NCI-H2227 (cell line): Measurements from ENCODE around the gene WFIKKN2.
"Not testable (repeated sequence)": the region's sequence is repeated elsewhere in the genome, so short reads cannot be mapped to it uniquely, and the experiment has no call there.

Experiments used
- DNase-seq: peaks from one replicate; lab custom pipeline; 2025; ENCODE audit not compliant: unreplicated experiment; lab: John Stamatoyannopoulos, UW

The WFIKKN2 gene

GRCh38 chr17:50871364-50871763, 36.0 kb downstream of the WFIKKN2 start:
- DNase-seq, result no peak

GRCh38 chr17:50871898-50872297, 36.5 kb downstream of the WFIKKN2 start:
- no peak for DNase-seq

- no peak for DNase-seq
Observed at GRCh38 chr17:50872710-50873424, 37.5 kb downstream of the WFIKKN2 start.

- DNase-seq, result no peak
Observed at GRCh38 chr17:50875074-50875473, 39.7 kb downstream of the WFIKKN2 start.

GRCh38 chr17:50877042-50877441, 41.7 kb downstream of the WFIKKN2 start:
- not testable (repeated sequence) for DNase-seq

- DNase-seq, result no peak
Observed at GRCh38 chr17:50877838-50878237, 42.5 kb downstream of the WFIKKN2 start.

GRCh38 chr17:50879086-50879485, 43.7 kb downstream of the WFIKKN2 start:
- DNase-seq, result no peak

GRCh38 chr17:50881182-50881581, 45.8 kb downstream of the WFIKKN2 start:
- DNase-seq, result no peak

- no peak for DNase-seq
Observed at GRCh38 chr17:50882851-50883250, 47.5 kb downstream of the WFIKKN2 start.

GRCh38 chr17:50883850-50884438, 48.6 kb downstream of the WFIKKN2 start:
- no peak for DNase-seq

- DNase-seq, result no peak
Observed at GRCh38 chr17:50884439-50885311, 49.3 kb downstream of the WFIKKN2 start.

GRCh38 chr17:50887705-50888245, 52.4 kb downstream of the WFIKKN2 start:
- no peak for DNase-seq

GRCh38 chr17:50889528-50890118, 54.2 kb downstream of the WFIKKN2 start:
- no peak for DNase-seq

- DNase-seq, result no peak
Observed at GRCh38 chr17:50890675-50891516, 55.5 kb downstream of the WFIKKN2 start.

- DNase-seq, result no peak
Observed at GRCh38 chr17:50891577-50891989, 56.2 kb downstream of the WFIKKN2 start.
